MM.1S (cell line): Measurements from ENCODE around the gene ZNF804B.

Experiments
- DNase-seq: peaks from one replicate; pipeline ENCODE4 v3.0.0-alpha.2; 2015
- H2AFZ ChIP-seq: fragments of 300-600 bp; sonication (generic); 2 replicates; pipeline ENCODE4 v1.6.0; 2016; ENCODE audit warnings: antibody characterized with exemption, low read length
- H3F3A ChIP-seq: fragments of 300-600 bp; sonication (generic); 2 replicates; pipeline ENCODE4 v1.6.1; 2016; ENCODE audit warnings: mild to moderate bottlenecking, antibody characterized with exemption, low read length, moderate library complexity, mixed read lengths; ENCODE audit not compliant: insufficient read depth
- H3K27ac ChIP-seq: fragments of 300-600 bp; sonication (generic); 2 replicates; pipeline ENCODE4 v1.5.1; 2016; ENCODE audit warnings: mild to moderate bottlenecking, low read length
- H3K27me3 ChIP-seq: fragments of 300-600 bp; sonication (generic); replicated peaks from 2 replicates; pipeline ENCODE4 v1.6.0; 2016; ENCODE audit warnings: low read length; ENCODE audit not compliant: insufficient read depth
- H3K36me3 ChIP-seq: fragments of 300-600 bp; sonication (generic); replicated peaks from 2 replicates; pipeline ENCODE4 v1.6.1; 2016; ENCODE audit warnings: mild to moderate bottlenecking, low read length, mixed read lengths; ENCODE audit not compliant: insufficient read depth
- H3K4me1 ChIP-seq: fragments of 300-600 bp; sonication (generic); 2 replicates; pipeline ENCODE4 v1.6.1; 2016; ENCODE audit warnings: low read length, mixed read lengths
- H3K4me2 ChIP-seq: fragments of 300-600 bp; sonication (generic); 2 replicates; pipeline ENCODE4 v1.6.0; 2016; ENCODE audit warnings: low read depth, low read length
- H3K4me3 ChIP-seq: fragments of 300-600 bp; sonication (generic); 2 replicates; pipeline ENCODE4 v1.5.1; 2016; ENCODE audit warnings: low read length, mixed read lengths
- H3K79me2 ChIP-seq: fragments of 300-600 bp; sonication (generic); 2 replicates; pipeline ENCODE4 v1.6.1; 2016; ENCODE audit warnings: mixed run types, low read length, mixed read lengths
- H3K9ac ChIP-seq: fragments of 300-600 bp; sonication (generic); 2 replicates; pipeline ENCODE4 v1.6.1; 2016; ENCODE audit warnings: low read length, mixed read lengths
- H3K9me2 ChIP-seq: fragments of 300-600 bp; sonication (generic); replicated peaks from 2 replicates; pipeline ENCODE4 v1.6.1; 2016; ENCODE audit warnings: mild to moderate bottlenecking, low read length, mixed read lengths; ENCODE audit not compliant: insufficient read depth
- H3K9me3 ChIP-seq: fragments of 300-600 bp; sonication (generic); replicated peaks from 2 replicates; pipeline ENCODE4 v1.6.1; 2016; ENCODE audit warnings: mild to moderate bottlenecking, low read length, mixed read lengths; ENCODE audit not compliant: insufficient read depth
- H4K20me1 ChIP-seq: fragments of 300-600 bp; sonication (generic); 2 replicates; pipeline ENCODE4 v1.6.1; 2016; ENCODE audit warnings: mild to moderate bottlenecking, low read length, moderate library complexity, mixed read lengths; ENCODE audit not compliant: insufficient read depth
- CTCF ChIP-seq: fragments of 300-600 bp; sonication (generic); IDR thresholded peaks from 2 replicates; pipeline ENCODE4 v1.5.1; 2016; ENCODE audit warnings: antibody characterized with exemption, low read length, mixed read lengths
- EZH2 ChIP-seq: fragments of 300-600 bp; sonication (generic); optimal IDR thresholded peaks from 2 replicates; pipeline ENCODE3; 2017; ENCODE audit warnings: low read depth, mild to moderate bottlenecking, antibody characterized with exemption, low read length, mixed read lengths
- EZH2phosphoT487 ChIP-seq: fragments of 300-600 bp; sonication (generic); IDR thresholded peaks from 2 replicates; pipeline ENCODE4 v1.6.1; 2018; ENCODE audit warnings: antibody characterized with exemption, low read length

ZNF804B gene

GRCh38 chr7:89339748-89340147 is 580.2 kb downstream of the ZNF804B start:
- H3K79me2 ChIP-seq: no peaks in the 10 kb centered on the region
- H3K27ac ChIP-seq: no peak overlapping the region
- no peak overlapping the region for H3K4me3 ChIP-seq
- no peak overlapping the region for H3K4me2 ChIP-seq
- H3K27me3 ChIP-seq: no peaks in the 10 kb centered on the region
- H3K4me1 ChIP-seq: no peaks in the 10 kb centered on the region
- no peaks in the 10 kb centered on the region for H3F3A ChIP-seq
- TF ChIP-seq EZH2phosphoT487 (no peak), EZH2 (no peak), CTCF (no peak)
- no peak overlapping the region for H3K9ac ChIP-seq
- no peaks in the 10 kb centered on the region for H3K9me2 ChIP-seq
- no peak overlapping the region for H2AFZ ChIP-seq
- H4K20me1 ChIP-seq: no peaks in the 10 kb centered on the region
- no peaks in the 10 kb centered on the region for H3K9me3 ChIP-seq
- H3K36me3 ChIP-seq: no peaks in the 10 kb centered on the region
- no peak for DNase-seq

- no peaks in the 10 kb centered on the region for H4K20me1 ChIP-seq
- no peaks in the 10 kb centered on the region for H3K9me2 ChIP-seq
- H3F3A ChIP-seq: no peaks in the 10 kb centered on the region
- no peak for DNase-seq
- H3K4me3 ChIP-seq: no peak overlapping the region
- no peak overlapping the region for H3K4me2 ChIP-seq
- no peak overlapping the region for H3K9ac ChIP-seq
- H3K27me3 ChIP-seq: no peaks in the 10 kb centered on the region
- no peaks in the 10 kb centered on the region for H3K36me3 ChIP-seq
- no peak overlapping the region for H2AFZ ChIP-seq
- no peaks in the 10 kb centered on the region for H3K9me3 ChIP-seq
- no peaks in the 10 kb centered on the region for H3K4me1 ChIP-seq
- no peak overlapping the region for H3K27ac ChIP-seq
- H3K79me2 ChIP-seq: no peaks in the 10 kb centered on the region
- TF ChIP-seq CTCF (no peak), EZH2phosphoT487 (no peak), EZH2 (no peak)
Measured at GRCh38 chr7:89357121-89357520, 597.6 kb downstream of the ZNF804B start.

DNA sequence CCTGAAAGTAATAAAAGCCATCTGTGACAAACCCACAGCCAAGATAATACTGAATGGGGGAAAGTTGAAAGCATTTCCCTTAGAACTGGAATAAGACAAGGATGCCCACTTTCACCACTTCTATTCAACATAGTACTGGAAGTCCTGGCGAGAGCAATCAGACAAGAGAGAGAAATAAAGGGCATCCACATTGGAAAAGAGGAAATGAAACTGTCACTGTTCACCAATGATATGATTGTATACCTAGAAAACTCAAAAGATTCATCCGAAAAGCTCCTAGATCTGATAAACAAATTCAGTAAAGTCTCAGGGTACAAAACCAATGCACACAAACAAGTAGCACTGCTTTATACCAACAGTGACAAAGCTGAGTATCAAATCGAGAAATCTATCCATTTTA is 617.7 kb downstream of the ZNF804B start:
- no peaks in the 10 kb centered on the region for H3K9me2 ChIP-seq
- no peak overlapping the region for H3K4me3 ChIP-seq
- H3K9ac ChIP-seq: no peak overlapping the region
- TF ChIP-seq EZH2 (no peak), CTCF (no peak), EZH2phosphoT487 (no peak)
- H3K9me3 ChIP-seq: no peaks in the 10 kb centered on the region
- H3K27ac ChIP-seq: no peak overlapping the region
- H3K4me2 ChIP-seq: no peak overlapping the region
- no peaks in the 10 kb centered on the region for H4K20me1 ChIP-seq
- no peaks in the 10 kb centered on the region for H3K36me3 ChIP-seq
- no peak overlapping the region for H2AFZ ChIP-seq
- no peak for DNase-seq
- no peaks in the 10 kb centered on the region for H3K4me1 ChIP-seq
- H3F3A ChIP-seq: no peaks in the 10 kb centered on the region
- H3K27me3 ChIP-seq: no peaks in the 10 kb centered on the region
- no peaks in the 10 kb centered on the region for H3K79me2 ChIP-seq
